Measurements from ENCODE around the gene STX8.
"Not testable (repeated sequence)": the region's sequence is repeated elsewhere in the genome, so short reads cannot be mapped to it uniquely, and the experiment has no call there.

Gene STX8

GRCh38 chr17:9575381-9576101, at the start of gene STX8:
STX8 (minus strand) TSS chr17:9575820; CDS start chr17:9575808, 12 bp downstream.
- DNase-seq, result peak; percentile 86

- no peak for DNase-seq
These were observed 47.3 kb upstream of the STX8 start for GRCh38 chr17:9622961-9623360.

- no peak for DNase-seq
These were observed 39.9 kb upstream of the STX8 start for GRCh38 chr17:9615486-9615885.

- DNase-seq, result no peak
These were observed 36.4 kb upstream of the STX8 start for GRCh38 chr17:9612006-9612405.

- no peak for DNase-seq
These were observed 35.9 kb upstream of the STX8 start for GRCh38 chr17:9611557-9611956.

GRCh38 chr17:9607058-9607457, 31.4 kb upstream of the STX8 start:
- DNase-seq, result not testable (repeated sequence)

GRCh38 chr17:9606453-9606852, 30.8 kb upstream of the STX8 start:
- no peak for DNase-seq

GRCh38 chr17:9604583-9604982, 29.0 kb upstream of the STX8 start:
- DNase-seq, result not testable (repeated sequence)

GRCh38 chr17:9598661-9599060, 23.0 kb upstream of the STX8 start:
- DNase-seq, result no peak

GRCh38 chr17:9597638-9598037, 22.0 kb upstream of the STX8 start:
- DNase-seq, result not testable (repeated sequence)

GRCh38 chr17:9594065-9594464, 18.4 kb upstream of the STX8 start:
- no peak for DNase-seq

GRCh38 chr17:9587969-9588656, 12.5 kb upstream of the STX8 start:
- DNase-seq, result no peak

GRCh38 chr17:9577373-9577709, 1.7 kb upstream of the STX8 start:
- DNase-seq, result no peak

GRCh38 chr17:9576521-9577372, 1.1 kb upstream of the STX8 start, which contains the start of gene CFAP52:
CFAP52 (plus strand) TSS chr17:9576642; CDS start chr17:9576696, 54 bp downstream.
- peak; percentile 80 for DNase-seq

- DNase-seq, result no peak
These were observed 4.4 kb downstream of the STX8 start for GRCh38 chr17:9571201-9571600.

GRCh38 chr17:9568957-9569588, 6.5 kb downstream of the STX8 start:
- DNase-seq, result no peak

- DNase-seq, result no peak
These were observed 7.6 kb downstream of the STX8 start for GRCh38 chr17:9568004-9568403.

GRCh38 chr17:9566739-9567138, 8.9 kb downstream of the STX8 start:
- not testable (repeated sequence) for DNase-seq

- no peak for DNase-seq
These were observed 9.6 kb downstream of the STX8 start for GRCh38 chr17:9566067-9566466.

GRCh38 chr17:9564104-9564503, 11.5 kb downstream of the STX8 start:
- DNase-seq, result no peak

GRCh38 chr17:9557857-9558256, 17.8 kb downstream of the STX8 start:
- no peak for DNase-seq

- no peak for DNase-seq
These were observed 18.4 kb downstream of the STX8 start for GRCh38 chr17:9557161-9557755.

GRCh38 chr17:9554715-9555114, 20.9 kb downstream of the STX8 start:
- DNase-seq, result peak; percentile 53

All from stimulated activated CD4-positive, alpha-beta T cell treated with anti-CD3 and anti-CD28 coated beads, Interleukin-4, amount 100 ng/mL, for 24 hours (primary cell).